Measurements from ENCODE around the gene VSIG10. TPM values are rescaled to one million over a fixed set of nuclear protein-coding genes. Genes with fewer than 3 reads are reported as not detected.

VSIG10 gene
- total and polyA plus RNA-seq, 2 of the 4 experiments (the other 2 are of a cell fraction): 5.9 to 10.0 TPM

- no peak for ATAC-seq (ENCODE audit: low read depth)
- no peaks in the 10 kb centered on the region for H3K27me3 ChIP-seq (ENCODE audit: control insufficient read depth, insufficient read depth, low read length)
- peaks cover 38 to 45% of the 10 kb centered on the region in 2 experiments for H3K79me1 ChIP-seq (ENCODE audit: low read depth in 1 of 2, low read length in 2 of 2)
- H2BK5ac ChIP-seq (ENCODE audit: low read depth, low read length, poor library complexity, severe bottlenecking): no peak overlapping the region
- H3K23ac ChIP-seq (ENCODE audit: low read depth, low read length): no peak overlapping the region
- H3K4me3 ChIP-seq (ENCODE audit: insufficient read depth, low read depth, low read length): no peak overlapping the region
- no peak overlapping the region for H3K9ac ChIP-seq (ENCODE audit: low read depth, low read length)
- intact Hi-C loops (cut with micrococcal nuclease) (no loop called here), dilution Hi-C loops (cut with HindIII; ENCODE audit: low sequenced_read_pairs, unreplicated experiment) (no loop called here), in situ Hi-C loops (cut with MboI; ENCODE audit: low sequenced_read_pairs) (loop anchor here (25.0 kb wide), 1 partner anchor 343 kb away; the partner anchor contains the start of gene SUDS3)
- no peaks in the 10 kb centered on the region for H3K9me3 ChIP-seq (ENCODE audit: control insufficient read depth, insufficient read depth, low read length)
- no CpG with 5 or more reads among the region's 2 CpGs for WGBS, 2 experiments (ENCODE audit: extremely low coverage in 2 of 2, insufficient read length in 1 of 2)
- no peak overlapping the region for H4K8ac ChIP-seq (ENCODE audit: low read depth in 2 of 2, low read length in 2 of 2)
- H2BK120ac ChIP-seq (ENCODE audit: low read depth, low read length): no peak overlapping the region
- POLR2A ChIA-PET (ENCODE audit: unreplicated experiment): no interaction called here
- H2AK9ac ChIP-seq (replicated peaks; ENCODE audit: low read depth, low read length, poor library complexity): no peak overlapping the region
- H2AK5ac ChIP-seq (ENCODE audit: low read depth, low read length): no peak overlapping the region
- no peaks in the 10 kb centered on the region for H3K4me1 ChIP-seq (ENCODE audit: control insufficient read depth, insufficient read depth, low read length)
- no TSS peak for BruUV-seq (replicated peaks)
- H3K18ac ChIP-seq (ENCODE audit: low read depth, low read length): no peak overlapping the region
- no peak overlapping the region for H3K14ac ChIP-seq (replicated peaks; ENCODE audit: low read depth, low read length)
- no peak overlapping the region for H2AFZ ChIP-seq (replicated peaks; ENCODE audit: low read length, poor library complexity)
- CTCF ChIA-PET: interaction anchor here (1.0 kb wide), 1 partner anchor 9 kb away, joined by 3 read pairs; no protein-coding TSS in a partner anchor
- no peak overlapping the region for H3K56ac ChIP-seq (ENCODE audit: extremely low read depth, insufficient read depth, low read length)
- H3K36me3 ChIP-seq (ENCODE audit: control insufficient read depth, insufficient read depth, low read length): peaks cover 45% of the 10 kb centered on the region
- DNase-seq: no peak
- peaks cover 11% of the 10 kb centered on the region; the same call in 1 of the 2 replicates for H4K20me1 ChIP-seq (ENCODE audit: insufficient read depth, low read length)
- no peaks in the 10 kb centered on the region; the same call in 1 of the 2 replicates for H3K9me1 ChIP-seq (ENCODE audit: insufficient read depth, low read length)
- H4K5ac ChIP-seq (ENCODE audit: low read depth, low read length): no peak overlapping the region
- H3K4me2 ChIP-seq (ENCODE audit: low read depth, low read length): no peak overlapping the region
- no peak overlapping the region for H3K4ac ChIP-seq (ENCODE audit: low read depth, low read length)
- no peak overlapping the region for H4K91ac ChIP-seq (ENCODE audit: insufficient read depth, low read depth, low read length)
- TF ChIP-seq USF2 (IDR thresholded peaks at IDR 0.05; ENCODE audit: low read depth, low read length): no peak
- no peak for TF ChIP-seq POLR2A (IDR thresholded peaks at IDR 0.05; ENCODE audit: low read depth, low read length)
- TF ChIP-seq CHD1 (IDR thresholded peaks at IDR 0.05; ENCODE audit: low read depth, low read length): no peak
- no peak for TF ChIP-seq MAFK (IDR thresholded peaks at IDR 0.05; ENCODE audit: low read depth, low read length)
- TF ChIP-seq RCOR1 (IDR thresholded peaks at IDR 0.05; ENCODE audit: insufficient replicate concordance, low read length): no peak
- TF ChIP-seq CEBPB (IDR thresholded peaks at IDR 0.05; ENCODE audit: low read depth, low read length): no peak
- no peak for TF ChIP-seq SMC3 (IDR thresholded peaks at IDR 0.05; ENCODE audit: low read depth, low read length)
- TF ChIP-seq BHLHE40 (IDR thresholded peaks at IDR 0.05; ENCODE audit: low read depth, low read length): no peak
- TF ChIP-seq FOS (IDR thresholded peaks at IDR 0.05; ENCODE audit: low read depth, low read length): no peak
- no peak for TF ChIP-seq RAD21 (IDR thresholded peaks at IDR 0.05; ENCODE audit: low read length)
- no peak for TF ChIP-seq MAZ (IDR thresholded peaks at IDR 0.05; ENCODE audit: borderline replicate concordance, low read depth, low read length)
- no peak for TF ChIP-seq CTCF (conservative IDR thresholded peaks at IDR 0.05; ENCODE audit: low read depth, low read length)
- no peak for TF ChIP-seq NFE2L2 (IDR thresholded peaks at IDR 0.05; ENCODE audit: low read depth, low read length)
- H2BK20ac ChIP-seq (ENCODE audit: low read depth, low read length): no peak overlapping the region
- no peak overlapping the region for H2BK15ac ChIP-seq (ENCODE audit: low read depth, low read length)
- H3K27ac ChIP-seq (ENCODE audit: insufficient read depth, low read length): no peak overlapping the region
Measured at GRCh38 chr12:118044075-118044474, 59.7 kb downstream of the VSIG10 start.

Measured in IMR-90 (cell line).